GM18873 (cell line): ENCODE measurements around the gene ATP5PF.
A peak's percentile ranks its signal among the peaks of the same experiment; 100 is the strongest.
"Not testable (repeated sequence)": the region's sequence is repeated elsewhere in the genome, so short reads cannot be mapped to it uniquely, and the experiment has no call there.

Source experiments
- ATAC-seq: cut with Tn5 transposase; IDR thresholded peaks from one replicate; pipeline ENCODE4 v1.9.1; 2021; ENCODE audit warnings: mild to moderate bottlenecking, moderate library complexity, moderate number of reproducible peaks; ENCODE audit not compliant: unreplicated experiment, low FRiP score

ATP5PF gene

DNA sequence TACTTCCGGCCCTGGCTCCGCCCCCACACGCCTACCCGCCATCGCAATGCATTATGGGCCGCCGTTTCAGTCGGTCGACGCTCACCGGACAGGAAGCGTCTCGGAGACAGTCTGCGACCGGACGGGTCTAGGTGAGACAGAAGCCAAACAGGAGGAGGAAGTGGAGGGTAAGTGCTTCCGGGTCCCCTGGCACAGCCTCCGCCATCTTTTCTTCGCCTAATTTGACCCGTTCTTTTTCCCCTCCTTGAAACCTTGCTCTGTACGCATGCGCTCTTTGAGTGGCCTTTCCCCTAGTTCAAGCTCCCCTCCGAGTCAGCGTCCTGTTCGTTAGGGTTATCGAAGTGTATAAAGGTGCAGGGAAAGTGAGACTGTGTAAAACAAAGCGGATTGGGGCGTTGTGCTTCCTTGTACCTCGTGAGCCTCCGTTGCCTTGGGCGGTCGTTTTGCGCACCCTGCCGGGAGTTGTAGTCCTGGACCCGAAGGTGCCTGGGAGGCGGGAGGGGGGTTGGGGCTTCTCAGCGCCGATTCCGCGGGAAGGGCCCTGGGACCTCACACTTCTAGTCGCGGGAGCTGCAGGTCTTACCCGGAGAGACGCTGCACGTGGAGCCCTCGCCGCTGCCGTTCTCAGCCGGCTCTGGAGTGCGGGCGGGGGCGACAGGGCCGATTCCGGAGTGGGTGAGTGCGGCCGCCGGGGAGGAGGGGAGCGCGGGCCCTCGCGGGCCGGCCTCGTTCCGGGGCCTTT lies at the start of gene ATP5PF, which contains the start of gene GABPA:
Gene ATP5PF, minus strand, starts transcription at position 1 of the 742 bp plus-strand sequence. CDS start 5,110 bp downstream, outside the sequence.
Gene GABPA, plus strand, starts transcription at position 69 of the 742 bp plus-strand sequence. CDS start 6,627 bp downstream, outside the sequence.
- ATAC-seq = peak; percentile 88

DNA sequence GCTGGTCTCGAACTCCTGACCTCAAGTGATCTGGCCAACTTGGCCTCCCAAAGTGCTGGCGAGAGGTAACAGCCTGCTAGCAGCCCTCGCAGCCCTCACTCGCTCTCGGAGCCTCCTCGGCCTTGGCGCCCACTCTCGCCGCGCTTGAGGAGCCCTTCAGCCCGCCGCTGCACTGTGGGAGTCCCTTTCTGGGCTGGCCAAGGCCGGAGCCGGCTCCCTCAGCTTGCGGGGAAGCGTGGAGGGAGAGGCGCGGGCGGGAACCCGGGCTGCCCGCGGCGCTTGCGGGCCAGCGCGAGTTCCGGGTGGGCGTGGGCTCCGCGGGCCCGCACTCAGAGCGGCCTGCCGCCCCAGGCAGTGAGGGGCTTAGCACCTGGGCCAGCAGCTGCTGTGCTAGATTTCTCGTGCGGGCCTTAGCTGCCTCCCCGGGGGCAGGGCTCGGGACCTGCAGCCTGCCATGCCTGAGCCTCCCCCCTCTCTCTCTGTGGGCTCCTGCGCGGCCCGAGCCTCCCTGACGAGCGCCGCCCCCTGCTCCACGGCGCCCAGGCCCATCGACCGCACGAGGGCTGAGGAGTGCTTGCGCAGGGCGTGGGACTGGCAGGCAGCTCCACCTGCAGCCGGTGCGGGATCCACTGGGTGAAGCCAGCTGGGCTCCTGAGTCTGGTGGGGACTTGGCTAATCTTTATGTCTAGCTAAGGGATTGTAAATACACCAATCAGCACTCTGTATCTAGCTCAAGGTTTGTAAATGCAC lies 43.6 kb upstream of the ATP5PF start:
- not testable (repeated sequence) for ATAC-seq

DNA sequence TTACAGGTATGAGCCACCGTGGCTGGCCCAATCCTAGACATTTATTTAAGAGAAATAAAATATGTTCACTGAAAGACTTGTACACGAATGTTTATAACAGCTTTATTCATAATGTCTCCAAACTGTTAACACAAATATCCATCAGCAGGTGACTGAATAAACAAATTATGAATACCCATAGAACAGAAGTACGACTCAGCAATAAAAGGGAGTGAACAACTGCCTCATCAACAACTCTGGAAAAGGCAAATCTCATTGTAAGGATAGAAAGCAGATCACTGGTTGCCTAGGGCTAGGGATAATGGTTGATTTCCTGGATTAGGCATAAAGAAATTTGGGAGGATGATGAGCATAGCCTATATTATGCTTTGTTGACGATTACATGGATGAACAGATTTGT lies 41.7 kb upstream of the ATP5PF start:
- no peak for ATAC-seq

- no peak for ATAC-seq
Observed at GRCh38 chr21:25772686-25773085, 38.0 kb upstream of the ATP5PF start.

DNA sequence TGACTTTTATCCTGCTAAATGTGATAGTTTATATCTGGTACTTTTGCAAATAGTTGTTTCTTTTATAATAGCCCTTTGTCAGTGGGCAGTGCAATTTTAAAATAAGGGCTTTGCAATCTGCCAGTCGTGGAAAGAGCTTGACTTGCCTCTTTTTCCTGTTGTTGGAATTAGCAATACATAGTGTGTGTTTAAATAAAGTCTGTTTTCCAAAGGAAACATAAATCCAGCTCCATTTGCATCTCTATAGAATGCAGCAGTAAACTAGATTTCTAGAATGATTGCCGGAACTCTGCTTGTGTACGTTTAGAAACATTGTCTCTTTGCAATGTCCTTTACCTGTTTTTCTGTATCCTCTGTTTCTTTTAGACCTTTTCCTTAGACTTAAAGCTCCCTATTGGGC lies 33.2 kb upstream of the ATP5PF start:
- ATAC-seq = no peak

DNA sequence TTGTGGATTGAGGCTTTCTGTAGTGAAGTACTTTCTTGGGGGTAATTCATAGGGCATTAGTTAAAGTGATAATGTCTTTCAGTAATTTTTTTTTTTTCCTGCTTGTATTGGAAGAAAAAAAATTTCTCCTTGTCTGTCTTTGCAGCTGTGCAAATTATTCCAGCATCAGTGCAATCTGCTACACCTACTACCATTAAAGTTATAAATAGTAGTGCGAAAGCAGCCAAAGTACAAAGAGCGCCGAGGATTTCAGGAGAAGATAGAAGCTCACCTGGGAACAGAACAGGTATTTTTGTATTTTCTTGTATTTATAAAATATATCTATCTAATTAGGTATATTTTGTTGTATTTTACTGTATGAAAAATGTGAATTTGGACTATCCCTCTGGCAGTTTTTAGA lies 29.4 kb upstream of the ATP5PF start:
- ATAC-seq = no peak

DNA sequence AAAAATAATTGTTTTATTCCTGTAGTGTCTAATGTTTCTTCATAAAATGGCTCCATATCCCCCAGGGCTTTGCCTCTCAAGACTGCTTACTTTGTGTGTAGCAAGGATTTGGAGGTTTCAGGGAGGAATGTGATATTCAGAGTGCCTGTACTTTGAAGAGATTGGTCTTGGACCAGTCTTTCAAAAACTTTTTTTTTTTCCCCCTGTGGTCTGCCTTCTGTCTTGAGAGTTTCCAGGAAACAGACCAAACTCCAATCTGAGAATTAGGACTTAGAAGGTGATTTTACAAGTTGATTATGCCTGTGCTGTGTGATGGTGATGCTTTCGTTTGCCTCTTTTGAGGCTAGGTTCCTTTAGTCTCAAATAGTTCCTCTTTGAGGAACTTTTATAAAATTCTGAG lies 26.0 kb upstream of the ATP5PF start:
- ATAC-seq = no peak

- no peak for ATAC-seq
Observed at GRCh38 chr21:25760061-25760460, 25.4 kb upstream of the ATP5PF start.

- no peak for ATAC-seq
Observed at GRCh38 chr21:25759573-25759972, 24.9 kb upstream of the ATP5PF start.

GRCh38 chr21:25757531-25757930 lies 22.8 kb upstream of the ATP5PF start:
- no peak for ATAC-seq

DNA sequence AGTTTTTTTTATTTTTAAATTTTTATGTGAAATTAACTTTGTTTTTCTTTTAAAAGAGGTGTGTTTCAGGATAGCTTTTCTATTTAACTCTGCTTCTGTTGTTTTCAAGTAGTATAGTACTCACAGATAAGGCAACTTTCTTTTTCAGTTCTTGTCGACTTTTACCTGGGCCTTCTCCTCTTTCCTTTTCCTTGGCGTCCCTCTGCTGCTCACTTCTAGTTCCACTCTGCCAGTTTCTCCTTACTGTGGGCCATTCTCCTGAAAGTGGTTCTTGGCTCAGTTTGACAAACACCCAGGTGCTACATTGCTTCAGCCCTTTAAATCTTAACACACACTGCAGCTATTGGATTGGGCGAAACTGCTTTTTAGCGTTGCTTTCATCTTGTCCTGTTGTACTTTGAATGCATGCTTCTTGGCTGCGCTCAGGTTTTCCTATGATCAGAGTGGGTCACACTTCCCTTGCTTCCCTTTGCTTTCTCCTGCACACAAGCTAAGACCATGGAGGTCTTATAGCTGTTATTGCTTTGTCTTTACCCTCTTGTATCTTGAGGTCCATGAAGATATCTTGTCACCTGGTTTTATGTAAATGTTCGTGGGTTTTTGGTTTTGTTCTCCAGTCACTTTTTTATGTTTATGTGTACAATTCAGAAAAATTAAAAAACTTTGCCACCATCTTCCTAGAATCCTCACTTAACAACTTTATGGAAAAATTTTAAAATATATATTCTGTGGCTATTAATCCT lies 21.7 kb upstream of the ATP5PF start:
- ATAC-seq = no peak

DNA sequence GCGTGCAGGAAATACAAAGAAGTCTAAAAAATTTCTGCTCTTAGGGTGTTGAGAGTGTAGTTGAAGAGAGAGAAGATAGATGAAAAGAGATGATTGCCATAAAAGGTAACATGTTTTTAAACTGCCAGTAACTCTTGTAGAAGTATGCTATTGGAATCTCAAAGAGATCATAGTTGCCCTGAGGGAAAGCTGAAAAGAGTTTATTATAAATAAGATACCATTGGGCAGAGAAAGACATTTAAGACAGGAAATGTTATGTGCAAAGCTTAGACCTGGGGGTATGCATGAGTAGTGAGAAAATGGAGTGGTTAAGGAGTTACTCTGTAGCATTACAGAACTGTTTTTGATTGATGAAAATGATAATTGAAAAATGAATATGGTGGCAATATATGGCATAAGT lies 17.7 kb upstream of the ATP5PF start:
- ATAC-seq = no peak

- no peak for ATAC-seq
Observed at GRCh38 chr21:25750085-25750484, 15.4 kb upstream of the ATP5PF start.

GRCh38 chr21:25744854-25745253 lies 10.2 kb upstream of the ATP5PF start:
- no peak for ATAC-seq

GRCh38 chr21:25742900-25743299 lies 8.2 kb upstream of the ATP5PF start:
- ATAC-seq = no peak

DNA sequence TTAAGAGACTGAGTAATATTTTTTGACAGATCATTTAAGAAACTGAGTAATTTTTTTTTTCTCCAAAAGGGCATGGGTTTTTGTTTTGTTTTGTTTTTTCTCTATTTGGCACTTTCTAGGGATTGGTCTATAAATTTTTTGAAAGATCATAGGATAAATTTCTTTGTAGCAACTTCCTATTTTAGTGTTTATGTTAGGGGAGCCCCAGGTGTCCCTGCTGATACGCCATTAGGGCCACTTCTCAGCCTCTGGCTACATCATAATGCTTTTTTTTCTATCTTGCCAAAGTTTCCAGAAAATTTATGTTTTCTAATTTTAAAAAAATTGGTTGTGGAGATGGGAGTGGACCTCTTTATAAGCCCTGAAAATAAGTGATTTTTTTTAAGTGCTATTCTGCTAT lies 2.7 kb upstream of the ATP5PF start:
- ATAC-seq = no peak

GRCh38 chr21:25735646-25736597 lies 1.2 kb upstream of the ATP5PF start:
- ATAC-seq = peak; percentile 4

DNA sequence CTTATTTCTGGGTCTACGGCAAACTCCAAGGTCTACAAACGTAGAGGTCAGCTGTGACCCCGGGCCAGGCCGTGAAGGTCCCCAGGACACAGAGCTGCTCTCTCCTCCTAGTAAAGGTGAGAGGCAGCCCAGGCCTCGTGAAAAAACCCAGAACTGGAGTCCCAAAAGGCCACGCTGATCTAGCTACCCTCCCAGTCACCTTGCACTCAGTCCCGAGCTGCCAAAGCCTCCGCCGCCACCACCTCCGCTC lies 125 bp downstream of the ATP5PF start:
- peak; percentile 6 for ATAC-seq

- ATAC-seq = peak; percentile 4
Observed at GRCh38 chr21:25733859-25734653, 648 bp downstream of the ATP5PF start.
